ENCODE data around the gene EOMES.
"Not testable (repeated sequence)": the region's sequence is repeated elsewhere in the genome, so short reads cannot be mapped to it uniquely, and the experiment has no call there.

EOMES gene

GRCh38 chr3:27721717-27722564, at the start of gene EOMES:
TSS of gene EOMES (minus strand) at chr3:27722323. CDS start at chr3:27722294, 29 bp downstream.
- DNase-seq (ENCODE audit: low read depth in 2 of 2): peak; percentile 59 to 63

GRCh38 chr3:27770384-27770783, 48.3 kb upstream of the EOMES start:
- not testable (repeated sequence) for DNase-seq (ENCODE audit: low read depth in 2 of 2)

GRCh38 chr3:27767000-27767399, 44.9 kb upstream of the EOMES start:
- DNase-seq (ENCODE audit: low read depth in 2 of 2): no peak

- peak; percentile 7 to 16 for DNase-seq (ENCODE audit: low read depth in 2 of 2)
Measured at GRCh38 chr3:27758083-27758482, 36.0 kb upstream of the EOMES start.

GRCh38 chr3:27756877-27757276, 34.8 kb upstream of the EOMES start:
- DNase-seq (ENCODE audit: low read depth in 2 of 2): no peak

- no peak for DNase-seq (ENCODE audit: low read depth in 2 of 2)
Measured at GRCh38 chr3:27752926-27753325, 30.8 kb upstream of the EOMES start.

GRCh38 chr3:27749643-27750042, 27.5 kb upstream of the EOMES start:
- no peak for DNase-seq (ENCODE audit: low read depth in 2 of 2)

GRCh38 chr3:27746838-27747237, 24.7 kb upstream of the EOMES start:
- DNase-seq (ENCODE audit: low read depth in 2 of 2): no peak

- no peak for DNase-seq (ENCODE audit: low read depth in 2 of 2)
Measured at GRCh38 chr3:27740854-27741253, 18.7 kb upstream of the EOMES start.

- no peak for DNase-seq (ENCODE audit: low read depth in 2 of 2)
Measured at GRCh38 chr3:27737091-27737490, 15.0 kb upstream of the EOMES start.

- DNase-seq (ENCODE audit: low read depth in 2 of 2): no peak
Measured at GRCh38 chr3:27730774-27731659, 8.9 kb upstream of the EOMES start.

- DNase-seq (ENCODE audit: low read depth in 2 of 2): no peak
Measured at GRCh38 chr3:27729748-27730611, 7.9 kb upstream of the EOMES start.

GRCh38 chr3:27729325-27729724, 7.2 kb upstream of the EOMES start:
- no peak for DNase-seq (ENCODE audit: low read depth in 2 of 2)

GRCh38 chr3:27728195-27729087, 6.3 kb upstream of the EOMES start:
- no peak for DNase-seq (ENCODE audit: low read depth in 2 of 2)

GRCh38 chr3:27726240-27726639, 4.1 kb upstream of the EOMES start:
- DNase-seq (ENCODE audit: low read depth in 2 of 2): no peak

- DNase-seq (ENCODE audit: low read depth in 2 of 2): no peak
Measured at GRCh38 chr3:27724459-27725197, 2.5 kb upstream of the EOMES start.

- no peak for DNase-seq (ENCODE audit: low read depth in 2 of 2)
Measured at GRCh38 chr3:27723815-27724458, 1.8 kb upstream of the EOMES start.

- DNase-seq (ENCODE audit: low read depth in 2 of 2): no peak
Measured at GRCh38 chr3:27723456-27723814, 1.3 kb upstream of the EOMES start.

- no peak for DNase-seq (ENCODE audit: low read depth in 2 of 2)
Measured at GRCh38 chr3:27723001-27723445, 900 bp upstream of the EOMES start.
